HepG2 (cell line): ENCODE data around the gene LRR1. TPM values are rescaled to one million over a fixed set of nuclear protein-coding genes. Genes with fewer than 3 reads are reported as not detected.

Source experiments
- HMG20A ChIP-seq: IDR thresholded peaks from 2 replicates; pipeline ENCODE4 v1.6.1; 2016; ENCODE audit warnings: borderline replicate concordance
- NCOR1 ChIP-seq: fragments of 200-600 bp; sonication (generic); IDR thresholded peaks from 2 replicates; pipeline ENCODE4 v1.7.0; 2017; ENCODE audit warnings: antibody characterized with exemption, low read length, borderline replicate concordance
- RARG ChIP-seq: sonication (generic); formaldehyde crosslinking; IDR thresholded peaks from 2 replicates; pipeline ENCODE4 v1.4.0; 2020; ENCODE audit warnings: low read depth, mild to moderate bottlenecking, missing genetic modification reagents
- SRSF9 ChIP-seq: fragments of 200-400 bp; formaldehyde crosslinking; IDR thresholded peaks from 2 replicates; pipeline ENCODE4 v1.6.1; 2018; ENCODE audit warnings: borderline replicate concordance, mild to moderate bottlenecking, low read depth, low read length; ENCODE audit not compliant: insufficient read depth, poor library complexity, severe bottlenecking
- ZNF431 ChIP-seq: sonication (generic); formaldehyde crosslinking; IDR thresholded peaks from 2 replicates; pipeline ENCODE4 v1.9.0; 2022; ENCODE audit warnings: missing genetic modification reagents, low read depth, mild to moderate bottlenecking, borderline replicate concordance
- ZNF674 ChIP-seq: sonication (generic); formaldehyde crosslinking; IDR thresholded peaks from 2 replicates; pipeline ENCODE4 v1.5.0; 2020; ENCODE audit warnings: low read depth, mild to moderate bottlenecking, missing genetic modification reagents
- ZNF816 ChIP-seq: sonication (generic); formaldehyde crosslinking; IDR thresholded peaks from 2 replicates; pipeline ENCODE4 v1.8.0; 2022; ENCODE audit warnings: missing genetic modification reagents, mild to moderate bottlenecking, borderline replicate concordance
- polyA plus RNA-seq, 8 experiments: library from polyadenylated mRNA; depleted of rRNA in 3 of 8; stranded (reverse) in 7 of 8; unstranded in 1 of 8; fragments of >200 nt; fragmentation: Illumina TruSeq in 4 of 8; extraction: Trizol in 4 of 8; gene quantifications; 2 replicates each; pipeline versions ENCODE4 v1.2.1 to v1.2.3, GENCODE V29; 2011 to 2016; ENCODE audit warnings: low read depth in 4 of 8, missing spikeins in 1 of 8, mixed read lengths in 1 of 8; ENCODE audit not compliant: insufficient read depth in 1 of 8
- total RNA-seq, 5 experiments: library from RNA; depleted of rRNA; stranded (reverse); fragments of >200 nt; fragmentation: Illumina TruSeq; extraction: Trizol; gene quantifications; 2 replicates each; pipeline ENCODE4 v1.2.3, GENCODE V29; 2016; ENCODE audit warnings: low read depth in 1 of 5
- TF ChIP-seq, protein P1 (sequence below): sonication (generic); formaldehyde crosslinking; IDR thresholded peaks from 2 replicates; pipeline ENCODE4 v1.4.0; 2020; ENCODE audit warnings: missing genetic modification reagents
- TF ChIP-seq, protein P2 (sequence below): sonication (generic); formaldehyde crosslinking; IDR thresholded peaks from 2 replicates; pipeline ENCODE4 v1.8.1; 2023; ENCODE audit warnings: mild to moderate bottlenecking, missing genetic modification reagents
- TF ChIP-seq, protein P3 (sequence below), 2 experiments: fragments of 450-650 bp in 1 of 2; sonication (generic) in 1 of 2; formaldehyde crosslinking in 1 of 2; IDR thresholded peaks; 2 replicates each; pipeline versions ENCODE4 v1.6.1 to v1.8.0; 2016 to 2022; ENCODE audit warnings: antibody characterized with exemption in 1 of 2, mild to moderate bottlenecking in 1 of 2, missing genetic modification reagents in 1 of 2
- TF ChIP-seq, protein P4 (sequence below): sonication (generic); formaldehyde crosslinking; IDR thresholded peaks from 2 replicates; pipeline ENCODE4 v1.4.0; 2020; ENCODE audit warnings: missing genetic modification reagents
- TF ChIP-seq, protein P5 (sequence below): sonication (generic); formaldehyde crosslinking; IDR thresholded peaks from 2 replicates; pipeline ENCODE4 v1.8.0; 2022; ENCODE audit warnings: mild to moderate bottlenecking, missing genetic modification reagents
- TF ChIP-seq, protein P6 (sequence below): IDR thresholded peaks from 2 replicates; pipeline ENCODE4 v1.6.1; 2018; ENCODE audit warnings: missing genetic modification reagents

Gene LRR1
- total and polyA plus RNA-seq, 2 of the 13 experiments (the other 11 are each of a cell fraction or from before 2014, with no cell fraction given): 7.0 to 36.2 TPM

DNA sequence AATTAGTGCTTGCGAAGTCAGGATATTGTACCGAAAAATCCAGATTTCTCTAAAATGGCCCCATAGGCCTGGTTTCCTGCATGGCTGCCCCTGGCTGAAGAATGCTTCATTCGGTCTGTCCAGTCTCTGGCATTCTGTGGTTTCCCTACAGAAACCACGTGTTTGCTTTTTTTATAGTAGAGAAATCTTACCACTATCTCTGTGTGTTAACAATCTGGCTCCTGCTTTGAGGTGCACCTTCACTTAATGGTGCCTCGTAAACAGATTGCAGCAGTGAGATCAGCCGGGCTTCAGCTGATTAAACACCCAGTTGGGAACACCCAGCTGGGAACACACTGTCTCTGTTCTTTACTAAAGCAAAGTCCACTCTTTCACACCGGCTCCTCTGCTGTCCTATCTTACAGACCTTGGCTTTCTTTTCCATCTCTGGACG lies 43.0 kb downstream of the LRR1 start (continued):
- TF ChIP-seq, protein P1, sequence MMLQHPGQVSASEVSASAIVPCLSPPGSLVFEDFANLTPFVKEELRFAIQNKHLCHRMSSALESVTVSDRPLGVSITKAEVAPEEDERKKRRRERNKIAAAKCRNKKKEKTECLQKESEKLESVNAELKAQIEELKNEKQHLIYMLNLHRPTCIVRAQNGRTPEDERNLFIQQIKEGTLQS (CRISPR knock-in tag): peak; percentile 92
- TF ChIP-seq ZNF816 (peak; percentile 55; the same call in 1 of the 2 replicates), ZNF431 (CRISPR knock-in tag) (0 out of 2 replicates have a peak, but pooled peaks have one; percentile 67), NCOR1 (peak; percentile 76), HMG20A (peak; percentile 86; the same call in 1 of the 2 replicates), SRSF9 (no peak), RARG (CRISPR knock-in tag) (no peak), ZNF674 (CRISPR knock-in tag) (no peak)
- TF ChIP-seq, protein P2, sequence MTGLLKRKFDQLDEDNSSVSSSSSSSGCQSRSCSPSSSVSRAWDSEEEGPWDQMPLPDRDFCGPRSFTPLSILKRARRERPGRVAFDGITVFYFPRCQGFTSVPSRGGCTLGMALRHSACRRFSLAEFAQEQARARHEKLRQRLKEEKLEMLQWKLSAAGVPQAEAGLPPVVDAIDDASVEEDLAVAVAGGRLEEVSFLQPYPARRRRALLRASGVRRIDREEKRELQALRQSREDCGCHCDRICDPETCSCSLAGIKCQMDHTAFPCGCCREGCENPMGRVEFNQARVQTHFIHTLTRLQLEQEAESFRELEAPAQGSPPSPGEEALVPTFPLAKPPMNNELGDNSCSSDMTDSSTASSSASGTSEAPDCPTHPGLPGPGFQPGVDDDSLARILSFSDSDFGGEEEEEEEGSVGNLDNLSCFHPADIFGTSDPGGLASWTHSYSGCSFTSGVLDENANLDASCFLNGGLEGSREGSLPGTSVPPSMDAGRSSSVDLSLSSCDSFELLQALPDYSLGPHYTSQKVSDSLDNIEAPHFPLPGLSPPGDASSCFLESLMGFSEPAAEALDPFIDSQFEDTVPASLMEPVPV: 0 out of 2 replicates have a peak, but pooled peaks have one; percentile 54
- TF ChIP-seq, protein P3, sequence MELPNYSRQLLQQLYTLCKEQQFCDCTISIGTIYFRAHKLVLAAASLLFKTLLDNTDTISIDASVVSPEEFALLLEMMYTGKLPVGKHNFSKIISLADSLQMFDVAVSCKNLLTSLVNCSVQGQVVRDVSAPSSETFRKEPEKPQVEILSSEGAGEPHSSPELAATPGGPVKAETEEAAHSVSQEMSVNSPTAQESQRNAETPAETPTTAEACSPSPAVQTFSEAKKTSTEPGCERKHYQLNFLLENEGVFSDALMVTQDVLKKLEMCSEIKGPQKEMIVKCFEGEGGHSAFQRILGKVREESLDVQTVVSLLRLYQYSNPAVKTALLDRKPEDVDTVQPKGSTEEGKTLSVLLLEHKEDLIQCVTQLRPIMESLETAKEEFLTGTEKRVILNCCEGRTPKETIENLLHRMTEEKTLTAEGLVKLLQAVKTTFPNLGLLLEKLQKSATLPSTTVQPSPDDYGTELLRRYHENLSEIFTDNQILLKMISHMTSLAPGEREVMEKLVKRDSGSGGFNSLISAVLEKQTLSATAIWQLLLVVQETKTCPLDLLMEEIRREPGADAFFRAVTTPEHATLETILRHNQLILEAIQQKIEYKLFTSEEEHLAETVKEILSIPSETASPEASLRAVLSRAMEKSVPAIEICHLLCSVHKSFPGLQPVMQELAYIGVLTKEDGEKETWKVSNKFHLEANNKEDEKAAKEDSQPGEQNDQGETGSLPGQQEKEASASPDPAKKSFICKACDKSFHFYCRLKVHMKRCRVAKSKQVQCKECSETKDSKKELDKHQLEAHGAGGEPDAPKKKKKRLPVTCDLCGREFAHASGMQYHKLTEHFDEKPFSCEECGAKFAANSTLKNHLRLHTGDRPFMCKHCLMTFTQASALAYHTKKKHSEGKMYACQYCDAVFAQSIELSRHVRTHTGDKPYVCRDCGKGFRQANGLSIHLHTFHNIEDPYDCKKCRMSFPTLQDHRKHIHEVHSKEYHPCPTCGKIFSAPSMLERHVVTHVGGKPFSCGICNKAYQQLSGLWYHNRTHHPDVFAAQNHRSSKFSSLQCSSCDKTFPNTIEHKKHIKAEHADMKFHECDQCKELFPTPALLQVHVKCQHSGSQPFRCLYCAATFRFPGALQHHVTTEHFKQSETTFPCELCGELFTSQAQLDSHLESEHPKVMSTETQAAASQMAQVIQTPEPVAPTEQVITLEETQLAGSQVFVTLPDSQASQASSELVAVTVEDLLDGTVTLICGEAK (IDR thresholded peaks at IDR 0.05): no peak
- TF ChIP-seq, protein P3 (CRISPR knock-in tag; IDR thresholded peaks at IDR 0.05): no peak
- TF ChIP-seq, protein P4, sequence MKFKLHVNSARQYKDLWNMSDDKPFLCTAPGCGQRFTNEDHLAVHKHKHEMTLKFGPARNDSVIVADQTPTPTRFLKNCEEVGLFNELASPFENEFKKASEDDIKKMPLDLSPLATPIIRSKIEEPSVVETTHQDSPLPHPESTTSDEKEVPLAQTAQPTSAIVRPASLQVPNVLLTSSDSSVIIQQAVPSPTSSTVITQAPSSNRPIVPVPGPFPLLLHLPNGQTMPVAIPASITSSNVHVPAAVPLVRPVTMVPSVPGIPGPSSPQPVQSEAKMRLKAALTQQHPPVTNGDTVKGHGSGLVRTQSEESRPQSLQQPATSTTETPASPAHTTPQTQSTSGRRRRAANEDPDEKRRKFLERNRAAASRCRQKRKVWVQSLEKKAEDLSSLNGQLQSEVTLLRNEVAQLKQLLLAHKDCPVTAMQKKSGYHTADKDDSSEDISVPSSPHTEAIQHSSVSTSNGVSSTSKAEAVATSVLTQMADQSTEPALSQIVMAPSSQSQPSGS: peak; percentile 88
- TF ChIP-seq, protein P5, sequence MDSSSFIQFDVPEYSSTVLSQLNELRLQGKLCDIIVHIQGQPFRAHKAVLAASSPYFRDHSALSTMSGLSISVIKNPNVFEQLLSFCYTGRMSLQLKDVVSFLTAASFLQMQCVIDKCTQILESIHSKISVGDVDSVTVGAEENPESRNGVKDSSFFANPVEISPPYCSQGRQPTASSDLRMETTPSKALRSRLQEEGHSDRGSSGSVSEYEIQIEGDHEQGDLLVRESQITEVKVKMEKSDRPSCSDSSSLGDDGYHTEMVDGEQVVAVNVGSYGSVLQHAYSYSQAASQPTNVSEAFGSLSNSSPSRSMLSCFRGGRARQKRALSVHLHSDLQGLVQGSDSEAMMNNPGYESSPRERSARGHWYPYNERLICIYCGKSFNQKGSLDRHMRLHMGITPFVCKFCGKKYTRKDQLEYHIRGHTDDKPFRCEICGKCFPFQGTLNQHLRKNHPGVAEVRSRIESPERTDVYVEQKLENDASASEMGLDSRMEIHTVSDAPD: peak; percentile 94
- TF ChIP-seq, protein P6, sequence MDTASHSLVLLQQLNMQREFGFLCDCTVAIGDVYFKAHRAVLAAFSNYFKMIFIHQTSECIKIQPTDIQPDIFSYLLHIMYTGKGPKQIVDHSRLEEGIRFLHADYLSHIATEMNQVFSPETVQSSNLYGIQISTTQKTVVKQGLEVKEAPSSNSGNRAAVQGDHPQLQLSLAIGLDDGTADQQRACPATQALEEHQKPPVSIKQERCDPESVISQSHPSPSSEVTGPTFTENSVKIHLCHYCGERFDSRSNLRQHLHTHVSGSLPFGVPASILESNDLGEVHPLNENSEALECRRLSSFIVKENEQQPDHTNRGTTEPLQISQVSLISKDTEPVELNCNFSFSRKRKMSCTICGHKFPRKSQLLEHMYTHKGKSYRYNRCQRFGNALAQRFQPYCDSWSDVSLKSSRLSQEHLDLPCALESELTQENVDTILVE: peak; percentile 57; the same call in 1 of the 2 replicates
